Upper lobe of left lung (tissue), 4 donors: ENCODE data around the gene MYLK.

ENCODE experiments used
- POLR2AphosphoS5 ChIP-seq, 2 donors: sonication (generic); formaldehyde crosslinking; IDR thresholded peaks; one replicate each; pipeline ENCODE4 v1.5.1; 2017; ENCODE audit warnings: antibody characterized with exemption in 2 of 2
- TF ChIP-seq, protein P1 (sequence below), 6 experiments: fragments of 450-650 bp in 4 of 6; fragments of 200-600 bp in 2 of 6; sonication (generic) in 2 of 6; IDR thresholded peaks; one replicate each; pipeline ENCODE4 v1.5.1; 2016 to 2019; ENCODE audit warnings: antibody characterized with exemption in 6 of 6

DNA sequence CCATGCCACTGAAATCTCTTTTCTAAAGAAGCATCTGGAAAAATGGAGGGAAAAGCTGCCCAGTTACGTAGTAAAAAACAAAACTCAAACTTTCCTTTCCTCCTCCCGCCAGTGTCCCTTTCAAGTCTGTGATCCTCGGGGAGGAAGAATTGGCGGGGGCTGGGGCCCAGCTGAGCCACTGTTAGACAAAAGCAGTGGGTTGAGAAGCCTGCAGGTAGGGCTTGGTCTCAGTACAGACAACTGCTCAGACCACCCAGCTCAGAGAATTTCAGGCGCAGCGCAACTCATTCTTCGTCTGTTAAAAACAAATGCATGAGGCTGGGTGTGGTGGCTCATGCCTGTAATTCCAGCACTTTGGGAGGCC lies 117.1 kb downstream of the MYLK start:
- TF ChIP-seq, protein P1, sequence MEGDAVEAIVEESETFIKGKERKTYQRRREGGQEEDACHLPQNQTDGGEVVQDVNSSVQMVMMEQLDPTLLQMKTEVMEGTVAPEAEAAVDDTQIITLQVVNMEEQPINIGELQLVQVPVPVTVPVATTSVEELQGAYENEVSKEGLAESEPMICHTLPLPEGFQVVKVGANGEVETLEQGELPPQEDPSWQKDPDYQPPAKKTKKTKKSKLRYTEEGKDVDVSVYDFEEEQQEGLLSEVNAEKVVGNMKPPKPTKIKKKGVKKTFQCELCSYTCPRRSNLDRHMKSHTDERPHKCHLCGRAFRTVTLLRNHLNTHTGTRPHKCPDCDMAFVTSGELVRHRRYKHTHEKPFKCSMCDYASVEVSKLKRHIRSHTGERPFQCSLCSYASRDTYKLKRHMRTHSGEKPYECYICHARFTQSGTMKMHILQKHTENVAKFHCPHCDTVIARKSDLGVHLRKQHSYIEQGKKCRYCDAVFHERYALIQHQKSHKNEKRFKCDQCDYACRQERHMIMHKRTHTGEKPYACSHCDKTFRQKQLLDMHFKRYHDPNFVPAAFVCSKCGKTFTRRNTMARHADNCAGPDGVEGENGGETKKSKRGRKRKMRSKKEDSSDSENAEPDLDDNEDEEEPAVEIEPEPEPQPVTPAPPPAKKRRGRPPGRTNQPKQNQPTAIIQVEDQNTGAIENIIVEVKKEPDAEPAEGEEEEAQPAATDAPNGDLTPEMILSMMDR (IDR thresholded peaks at IDR 0.05), result no peak
- no peak for TF ChIP-seq POLR2AphosphoS5 (IDR thresholded peaks at IDR 0.05)
